NCI-H524 (cell line): ENCODE data around the gene CORT.
"Not testable (repeated sequence)": the region's sequence is repeated elsewhere in the genome, so short reads cannot be mapped to it uniquely, and the experiment has no call there.

Experiments used
- DNase-seq, 2 experiments: peaks; one replicate each; lab custom pipeline; 2025; lab: John Stamatoyannopoulos, UW

Gene CORT

DNA sequence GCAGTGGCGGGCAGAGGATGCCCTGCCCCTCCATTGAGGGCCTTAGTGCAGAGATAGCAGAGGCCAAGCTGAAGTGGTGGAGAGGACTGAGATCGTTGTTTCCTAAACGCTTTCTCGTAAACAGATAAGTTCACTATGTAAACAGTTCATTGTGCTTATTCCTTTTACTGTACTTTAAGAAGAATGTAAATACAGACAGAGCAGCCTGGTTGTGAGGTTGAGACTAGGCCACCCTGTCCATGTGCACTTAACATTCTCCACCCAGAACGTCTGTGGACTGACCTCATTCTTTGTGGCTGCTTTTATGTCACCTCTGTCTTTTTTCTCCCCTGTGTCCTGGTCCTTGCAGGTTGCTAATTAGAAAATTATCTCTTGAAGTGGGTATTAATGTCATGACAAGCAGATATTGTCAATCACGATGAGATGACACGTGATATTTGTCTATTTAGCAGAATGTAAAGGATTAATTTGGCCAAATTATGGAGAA, 11.1 kb upstream of the CORT start:
- DNase-seq = no peak

DNA sequence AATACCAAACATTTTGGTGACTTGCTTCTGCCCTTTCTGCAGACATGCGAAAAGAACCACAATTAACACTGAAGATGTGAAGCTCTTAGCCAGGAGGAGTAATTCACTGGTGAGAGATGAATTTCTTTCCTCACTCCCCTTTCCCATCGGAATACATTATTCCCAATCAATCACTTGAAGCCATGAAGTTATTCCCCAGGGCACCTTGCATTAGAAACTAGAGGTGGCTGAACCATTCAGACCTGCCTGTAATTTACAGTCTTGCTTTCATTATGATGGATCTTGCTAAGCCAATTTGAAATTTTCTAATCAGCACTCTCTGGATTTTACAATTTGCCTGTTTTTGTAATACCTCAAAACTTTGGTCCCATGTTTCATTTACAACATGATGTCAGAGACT, 9.5 kb upstream of the CORT start:
- DNase-seq = no peak

DNA sequence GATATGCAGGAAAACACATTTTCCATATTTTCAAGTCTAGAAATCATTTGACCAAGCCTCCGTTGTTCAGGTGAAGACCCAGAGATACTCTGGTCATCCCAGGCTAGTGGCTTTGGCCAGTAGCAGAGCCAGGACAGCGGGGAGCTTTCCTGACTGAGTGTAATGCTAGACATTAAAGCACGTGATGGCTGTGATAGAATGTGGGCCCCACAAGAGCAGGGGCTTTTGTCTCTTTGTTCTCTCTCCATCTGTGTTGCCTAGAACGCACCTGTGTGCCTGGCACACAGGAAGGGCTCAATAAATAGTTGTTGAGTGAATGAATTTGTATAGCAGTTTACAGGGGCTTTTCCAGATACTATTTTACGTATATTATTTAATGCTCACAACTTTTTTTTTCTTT, 9.0 kb upstream of the CORT start:
- DNase-seq = no peak

DNA sequence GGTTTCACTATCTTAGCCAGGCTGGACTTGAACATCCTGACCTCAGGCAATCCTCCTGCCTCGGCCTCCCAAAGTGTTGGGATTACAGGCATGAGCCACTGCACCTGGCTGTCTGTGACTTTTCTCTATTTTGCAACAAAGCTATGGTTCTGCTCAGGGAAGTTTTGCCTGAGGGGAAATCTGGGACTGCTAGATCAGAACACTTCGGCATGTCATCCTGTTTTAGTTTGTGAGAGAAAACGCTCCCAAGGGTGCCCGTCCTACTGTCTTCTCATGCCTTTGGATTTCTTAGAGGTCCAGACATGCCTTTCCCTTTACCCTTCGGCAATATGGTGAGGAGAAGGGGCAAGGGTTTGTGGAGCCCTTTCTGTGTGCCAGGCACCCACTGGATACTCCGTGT, 5.6 kb upstream of the CORT start:
- no peak for DNase-seq

DNA sequence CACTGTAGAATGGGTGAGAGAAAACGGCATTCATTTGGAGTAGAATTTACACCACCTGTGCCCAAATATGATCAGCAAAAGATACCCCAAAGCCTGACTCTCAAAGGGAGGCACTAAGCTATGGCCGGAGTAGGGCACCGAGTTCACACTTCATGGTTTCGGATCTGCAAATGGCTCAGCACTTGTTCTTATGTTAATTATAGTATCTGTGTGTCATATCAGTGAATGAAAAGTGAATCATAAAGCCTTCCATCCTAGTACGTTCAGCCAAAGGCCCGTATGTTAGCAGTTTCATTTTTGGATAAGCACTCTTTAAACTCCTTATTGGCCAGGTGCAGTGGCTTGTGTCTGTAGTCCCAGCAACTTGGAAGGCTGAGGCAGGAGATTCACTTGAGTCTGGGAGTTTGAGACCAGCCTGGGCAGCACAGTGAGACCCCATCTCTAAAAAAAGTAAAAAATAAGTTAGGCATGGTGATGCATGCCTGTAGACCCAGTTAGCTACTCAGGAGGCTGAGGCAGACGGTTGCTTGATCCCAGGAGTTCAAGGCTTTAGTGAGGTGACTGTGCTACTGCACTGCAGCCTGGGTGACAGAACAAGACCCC, 4.9 kb upstream of the CORT start:
- DNase-seq = no peak

DNA sequence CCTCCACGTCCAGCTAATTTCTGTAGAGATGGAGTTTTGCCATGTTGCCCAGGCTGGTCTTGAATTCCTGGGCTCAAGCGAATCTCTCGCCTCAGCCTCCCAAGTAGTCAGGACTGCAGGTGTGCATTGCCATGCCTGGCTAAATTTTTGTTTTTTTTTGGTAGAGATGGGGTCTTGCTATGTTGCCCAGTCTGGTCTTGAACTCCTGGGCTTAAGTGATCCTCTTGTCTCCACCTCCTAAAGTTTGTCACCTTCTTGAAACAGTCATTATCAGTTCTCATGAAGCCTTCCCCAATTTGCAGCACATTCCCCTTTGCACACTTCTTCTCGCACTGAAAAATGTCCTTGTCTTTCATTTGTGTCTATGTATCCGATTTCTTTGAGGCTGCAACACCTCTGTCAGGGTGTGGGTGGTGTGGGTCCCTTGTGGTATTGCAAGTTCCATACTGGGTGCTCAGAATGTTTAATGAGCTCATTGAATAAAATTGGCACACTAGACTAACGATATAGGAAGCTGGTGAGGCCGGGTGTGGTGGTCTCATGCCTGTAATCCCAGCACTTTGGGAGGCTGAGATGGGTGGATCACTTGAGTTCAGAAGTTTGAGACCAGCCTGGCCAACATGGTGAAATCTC, 2.9 kb upstream of the CORT start:
- no peak for DNase-seq

DNA sequence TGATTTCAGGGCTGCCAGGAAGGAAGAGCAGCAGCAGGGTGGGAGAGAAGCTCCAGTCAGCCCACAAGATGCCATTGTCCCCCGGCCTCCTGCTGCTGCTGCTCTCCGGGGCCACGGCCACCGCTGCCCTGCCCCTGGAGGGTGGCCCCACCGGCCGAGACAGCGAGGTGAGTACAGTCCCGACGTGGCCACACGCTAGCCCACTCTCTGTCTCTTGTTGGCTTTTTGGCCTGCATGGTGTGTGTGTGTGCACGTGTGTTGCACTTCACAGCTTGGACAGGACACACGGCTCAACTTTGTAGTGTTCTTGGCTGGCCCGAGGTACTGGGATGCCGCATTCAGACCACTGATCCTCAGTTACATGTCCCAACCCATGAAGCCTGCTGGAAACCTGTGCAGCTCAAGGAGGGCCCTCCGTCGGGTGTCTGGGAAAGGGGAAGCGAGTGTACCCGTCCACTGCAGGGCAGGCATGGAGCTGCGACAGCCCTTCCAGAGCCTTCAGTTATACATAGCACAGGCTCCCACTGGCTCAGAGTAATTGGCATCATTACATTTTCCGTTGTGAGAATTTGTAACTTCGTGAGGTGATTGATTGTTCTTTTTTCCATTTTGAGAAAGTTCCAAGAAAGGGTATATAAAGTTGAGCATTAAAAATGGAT, 454 bp downstream of the CORT start:
- no peak for DNase-seq

DNA sequence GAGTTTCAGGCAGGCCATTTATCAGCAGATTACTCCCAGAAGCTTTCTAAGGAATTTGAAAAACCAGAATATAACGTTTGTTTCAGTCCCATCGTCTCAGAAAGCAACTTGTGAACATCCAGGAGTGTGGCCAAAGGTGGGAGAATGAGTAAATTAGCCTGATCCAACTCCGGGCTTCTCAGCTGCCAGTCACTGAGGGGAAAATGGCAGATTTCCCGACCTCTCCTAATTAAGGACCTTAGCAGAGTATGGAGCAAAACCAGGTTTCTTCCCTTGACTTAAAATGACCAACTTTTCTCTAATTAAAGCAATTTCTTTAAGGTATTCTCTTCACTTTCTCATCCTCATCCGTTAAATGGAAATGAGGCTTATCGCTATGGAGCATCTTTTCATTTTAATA, 1.0 kb downstream of the CORT start:
- no peak for DNase-seq

DNA sequence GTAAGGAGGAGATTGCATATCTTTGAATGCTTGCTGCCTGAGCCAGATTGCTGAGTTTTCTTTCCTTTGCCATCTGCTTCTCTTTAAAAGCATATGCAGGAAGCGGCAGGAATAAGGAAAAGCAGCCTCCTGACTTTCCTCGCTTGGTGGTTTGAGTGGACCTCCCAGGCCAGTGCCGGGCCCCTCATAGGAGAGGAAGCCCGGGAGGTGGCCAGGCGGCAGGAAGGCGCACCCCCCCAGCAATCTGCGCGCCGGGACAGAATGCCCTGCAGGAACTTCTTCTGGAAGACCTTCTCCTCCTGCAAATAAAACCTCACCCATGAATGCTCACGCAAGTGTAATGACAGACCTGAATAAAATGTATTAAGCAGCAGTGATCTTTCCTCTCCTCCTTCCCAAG, 1.5 kb downstream of the CORT start:
- peak in 1 of 2 experiments; percentile 9 for DNase-seq

DNA sequence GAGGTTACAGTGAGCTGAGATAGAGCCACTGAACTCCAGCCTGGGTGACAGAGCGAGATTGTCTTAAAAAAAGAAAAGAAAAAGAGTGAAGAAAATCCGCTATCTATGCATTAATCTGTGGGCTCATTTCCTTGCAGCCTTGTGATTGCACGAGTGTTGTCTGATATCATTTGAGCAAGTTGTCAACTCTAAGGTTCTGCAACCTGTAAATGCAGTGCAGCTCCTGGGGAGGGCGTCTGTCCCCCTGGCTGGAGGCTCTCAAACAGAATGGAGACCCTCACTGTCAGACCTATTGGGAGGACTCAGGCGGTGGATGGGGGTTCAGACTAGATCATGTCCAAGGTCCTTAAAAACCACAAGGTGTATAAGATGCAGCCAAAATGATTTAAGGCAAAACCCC, 6.2 kb downstream of the CORT start:
- DNase-seq = no peak

DNA sequence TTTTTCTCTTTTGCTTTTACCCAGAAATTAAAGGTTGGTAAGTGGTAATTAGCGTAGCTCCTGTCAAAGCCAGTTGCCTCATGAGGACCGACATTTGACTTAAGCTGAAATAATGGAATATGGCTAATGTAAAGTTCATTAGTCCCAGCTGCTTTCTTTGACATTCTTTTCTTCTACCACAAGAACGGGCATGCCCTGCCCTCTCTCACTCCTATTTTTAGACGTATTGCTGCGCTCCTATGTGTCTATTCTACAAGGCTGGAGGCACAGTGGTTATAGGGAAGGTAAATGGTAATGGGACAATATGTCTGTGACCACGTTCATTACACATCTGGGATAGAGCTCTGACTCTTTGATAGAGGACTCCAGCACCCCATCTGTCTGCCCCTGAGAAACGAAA, 6.8 kb downstream of the CORT start:
- DNase-seq = no peak

DNA sequence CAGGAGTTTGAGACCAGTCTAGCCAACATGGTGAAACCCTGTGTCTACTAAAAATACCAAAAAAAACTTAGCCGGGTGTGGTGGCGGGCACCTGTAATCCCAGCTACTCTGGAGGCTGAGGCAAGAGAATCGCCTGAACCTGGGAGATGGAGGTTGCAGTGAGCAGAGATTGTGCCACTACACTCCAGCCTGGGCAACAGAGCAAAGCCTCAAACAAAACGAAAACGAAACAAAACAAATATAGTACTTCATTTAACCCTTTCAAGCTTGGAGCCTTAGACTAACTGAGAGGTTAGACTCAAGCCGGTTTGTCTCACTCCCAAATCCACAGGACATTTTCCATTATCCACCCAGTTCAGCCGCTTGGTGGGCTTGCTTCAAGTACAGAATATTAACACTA, 7.6 kb downstream of the CORT start:
- not testable (repeated sequence) for DNase-seq

DNA sequence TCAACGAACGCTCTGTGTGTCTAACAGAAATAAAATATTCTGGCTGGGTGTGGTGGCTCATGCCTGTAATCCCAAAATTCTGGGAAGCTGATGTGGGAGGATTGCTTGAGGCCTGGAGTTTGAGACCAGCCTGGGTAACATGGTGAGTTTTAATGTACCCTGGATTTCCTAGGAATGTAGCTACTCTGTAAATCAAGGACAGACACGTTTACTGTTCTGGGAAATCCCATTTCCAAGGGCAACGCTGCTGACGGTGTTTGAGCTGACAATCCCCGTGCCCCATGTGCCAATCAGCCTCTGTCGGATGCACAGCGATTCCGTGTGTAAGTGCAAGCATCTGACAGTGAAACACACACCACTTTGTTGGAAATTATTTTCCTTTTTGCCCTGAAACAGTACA, 8.0 kb downstream of the CORT start:
- DNase-seq = no peak

DNA sequence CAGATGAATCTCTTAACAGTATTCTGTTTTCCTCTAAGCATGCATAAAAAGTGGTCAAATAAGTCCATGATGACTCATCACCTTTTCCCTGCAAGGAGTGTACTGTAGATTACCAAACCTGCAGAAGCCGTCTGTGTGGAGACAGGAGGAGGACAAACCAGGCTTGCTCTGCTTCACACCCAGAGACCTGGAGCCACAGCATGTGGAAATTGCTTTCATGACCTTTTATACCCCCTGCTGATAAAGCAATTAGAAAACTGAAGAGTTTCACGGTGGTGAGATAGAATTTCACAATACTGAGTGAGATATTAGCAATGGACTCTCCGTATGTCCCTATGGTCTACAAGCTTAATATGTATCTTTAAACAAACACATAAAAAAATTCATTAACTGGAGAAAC, 9.4 kb downstream of the CORT start:
- DNase-seq = no peak

DNA sequence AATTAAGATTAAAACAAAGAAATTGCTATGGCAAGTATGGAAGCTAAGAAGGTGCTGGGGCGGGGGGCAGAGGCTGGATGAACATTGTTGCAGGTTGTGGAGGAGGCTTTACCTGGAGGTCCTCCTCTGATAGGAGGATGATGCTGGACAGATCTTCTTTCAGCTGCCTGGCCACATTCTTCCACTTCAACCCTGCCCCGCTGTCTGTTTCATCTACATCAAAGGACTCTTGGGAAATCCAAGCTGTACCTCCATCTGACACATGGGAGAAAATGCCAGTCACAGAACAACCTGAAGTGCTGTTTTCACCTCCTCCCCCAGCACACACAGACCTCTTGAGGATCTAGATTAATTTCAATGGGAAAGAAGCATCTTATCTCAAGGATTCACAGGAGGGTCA, 17.2 kb downstream of the CORT start:
- DNase-seq = no peak

DNA sequence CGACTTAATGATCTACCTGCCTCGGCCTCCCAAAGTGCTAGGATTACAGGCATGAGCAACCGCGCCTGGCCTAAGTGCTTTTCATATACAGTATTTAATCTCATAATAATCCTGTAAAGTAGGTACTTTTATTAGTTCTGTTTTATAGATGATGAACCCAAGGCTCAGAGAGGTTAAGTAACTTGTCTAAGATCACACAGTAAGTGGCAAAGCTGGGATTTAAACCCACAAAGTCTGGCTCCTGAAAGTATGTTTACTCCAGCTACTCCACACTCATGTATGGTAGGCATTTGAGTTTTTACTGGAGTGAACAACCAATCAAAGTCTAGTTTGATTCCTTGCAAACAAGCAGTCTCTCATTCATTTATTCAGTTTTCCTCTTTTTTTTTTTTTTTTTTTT, 20.2 kb downstream of the CORT start:
- no peak for DNase-seq

DNA sequence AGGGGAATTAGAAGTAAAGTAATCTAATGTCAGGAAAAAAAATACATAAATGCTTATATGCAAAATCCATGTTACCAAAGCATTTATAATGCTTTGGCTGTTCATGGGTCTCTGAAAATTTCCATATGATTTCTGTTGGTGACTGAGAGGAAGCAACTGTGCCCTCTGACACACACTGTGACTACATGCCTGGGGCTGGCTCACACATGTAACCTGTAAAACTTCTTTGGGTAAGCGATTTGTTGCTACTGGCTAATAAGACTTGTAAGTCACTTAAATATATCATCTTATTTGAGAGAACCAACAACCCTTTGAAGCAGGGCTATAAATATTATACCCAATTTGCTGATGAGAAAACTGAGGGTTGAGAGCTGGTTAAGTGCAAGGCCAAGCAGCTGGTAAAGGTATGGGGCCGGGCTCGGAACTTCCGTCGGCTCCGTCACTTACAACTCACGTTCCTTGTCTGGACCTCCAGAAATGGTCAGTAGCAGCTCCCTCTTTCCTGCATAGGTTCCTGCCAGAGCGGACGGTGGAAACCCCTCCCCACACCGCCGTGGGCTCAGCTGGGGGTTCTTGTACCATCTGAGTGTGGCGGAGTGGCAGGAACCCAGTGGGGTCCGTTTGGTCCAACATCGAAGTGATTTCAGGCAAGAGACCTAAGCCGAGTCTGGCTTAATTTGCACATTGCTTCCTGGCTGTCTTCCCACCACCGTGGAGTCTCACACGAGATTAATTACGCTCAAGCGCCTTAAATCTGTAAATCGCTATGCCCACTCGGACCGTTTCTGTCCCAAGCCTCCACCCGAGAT, 21.8 kb downstream of the CORT start:
- DNase-seq = peak in 1 of 2 experiments; percentile 35

DNA sequence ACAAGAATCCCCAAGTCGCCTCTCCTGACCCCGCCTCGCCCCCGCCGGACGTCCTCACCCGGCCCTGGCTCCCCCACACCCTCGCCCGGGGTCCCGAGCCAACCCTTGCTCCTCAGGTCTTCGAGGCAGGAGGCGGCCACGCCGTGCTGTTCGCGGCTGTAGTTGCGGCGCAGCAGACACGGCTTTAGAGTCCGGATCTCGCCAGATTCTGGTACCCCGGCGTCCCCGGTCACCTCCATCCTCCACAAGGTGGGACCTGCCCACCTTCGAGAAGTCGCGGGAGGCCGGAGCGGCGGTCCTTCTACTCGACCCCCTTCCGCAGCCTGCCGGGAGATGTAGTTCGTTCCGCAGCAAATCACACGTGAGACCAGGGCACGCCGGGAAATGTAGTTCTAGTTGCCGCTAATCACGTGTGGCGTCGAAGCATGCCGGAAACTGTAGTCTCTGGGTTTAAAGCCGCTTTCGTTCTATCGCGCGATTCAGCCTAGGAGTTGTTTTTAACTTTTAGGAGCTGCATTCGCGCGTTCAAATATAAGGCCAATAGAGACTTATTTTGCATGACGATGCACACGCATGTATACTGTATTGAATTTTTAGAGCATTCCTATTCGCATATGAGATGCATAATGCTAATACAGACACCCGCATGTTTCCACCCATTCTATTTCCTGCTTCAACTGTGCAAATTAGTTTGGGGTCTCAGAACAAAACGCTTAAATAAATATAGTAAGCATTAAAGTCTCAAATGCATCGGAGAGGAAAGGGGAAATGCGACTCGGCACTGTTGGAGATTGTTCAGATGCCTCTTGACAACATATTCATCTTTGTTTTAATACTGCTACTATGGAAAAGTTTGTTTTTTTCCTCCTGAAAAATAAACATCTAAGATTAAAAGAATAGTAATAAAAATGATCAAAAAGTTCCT, 22.7 kb downstream of the CORT start, which contains the start of gene DFFA:
Gene DFFA (minus strand): TSS at position 310 of the 925 bp plus-strand sequence. CDS start 71 bp downstream, at position 239.
- peak; percentile 93 to 94 for DNase-seq

DNA sequence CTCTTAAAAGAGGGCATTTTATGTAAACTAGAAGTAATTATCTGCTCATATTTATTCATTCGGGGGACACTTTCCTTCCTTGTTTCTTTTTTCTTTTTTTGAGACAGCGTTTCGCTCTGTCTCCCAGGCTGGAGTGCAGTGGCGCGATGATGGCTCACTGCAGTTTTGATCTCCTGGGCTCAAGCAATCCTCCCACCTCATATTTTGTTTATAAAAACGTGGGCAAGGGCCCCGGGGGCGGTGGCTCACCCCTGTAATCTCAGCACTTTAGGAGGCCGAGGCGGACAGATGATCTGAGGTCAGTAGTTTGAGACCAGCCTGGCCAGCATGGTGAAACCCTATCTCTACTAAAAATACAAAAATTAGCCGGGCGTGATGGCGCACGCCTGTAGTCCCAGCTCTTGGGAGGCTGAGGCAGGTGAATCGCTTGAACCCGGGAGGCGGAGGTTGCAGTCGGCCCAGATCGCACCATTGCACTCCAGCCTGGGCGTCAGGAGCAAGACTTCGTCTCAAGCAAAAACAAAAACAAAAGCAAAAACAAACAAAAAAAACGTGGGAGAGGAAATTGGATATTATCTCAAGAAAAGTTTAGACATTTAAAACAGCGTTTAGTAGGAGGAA, 23.4 kb downstream of the CORT start:
- DNase-seq = no peak

DNA sequence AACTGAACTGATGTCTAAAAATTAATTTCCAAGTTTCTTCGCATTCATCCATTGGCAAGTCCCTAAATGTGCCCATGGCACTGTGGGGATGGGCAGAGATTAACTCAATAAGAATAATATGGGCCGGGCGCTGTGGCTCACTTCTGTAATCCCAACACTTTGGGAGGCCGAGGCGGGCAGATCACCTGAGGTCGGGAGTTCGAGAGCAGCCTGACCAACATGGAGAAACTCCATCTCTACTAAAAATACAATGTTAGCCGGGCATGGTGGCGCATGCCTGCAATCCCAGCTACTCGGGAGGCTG, 24.4 kb downstream of the CORT start:
- DNase-seq = not testable (repeated sequence)
